HG03103 (cell line): ENCODE data around the gene NEIL3.

Source experiments
- ATAC-seq: cut with Tn5 transposase; IDR thresholded peaks from one replicate; pipeline ENCODE4 v1.9.1; 2021; ENCODE audit warnings: low read depth; ENCODE audit not compliant: unreplicated experiment

Gene NEIL3

DNA sequence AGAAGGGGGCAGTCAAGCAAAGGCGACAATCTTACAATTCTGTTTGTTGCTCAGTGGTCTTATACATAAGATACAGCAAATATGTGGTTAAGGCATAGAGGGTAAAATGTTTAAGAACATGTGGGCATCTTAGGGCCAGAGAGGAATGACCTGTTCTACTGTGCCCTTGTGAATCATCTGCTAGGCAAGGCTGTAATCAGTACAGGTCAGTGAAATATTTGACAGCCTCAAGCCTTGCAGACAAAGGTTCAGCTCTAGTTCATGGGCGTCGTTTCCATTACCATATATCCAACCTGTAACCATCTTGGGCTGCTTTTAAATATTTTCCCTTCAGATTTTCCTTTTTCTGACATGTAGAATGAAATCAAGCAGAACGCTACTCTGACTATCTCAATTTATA is 95.3 kb downstream of the NEIL3 start:
- no peak for ATAC-seq

GRCh38 chr4:177405508-177405907 is 95.8 kb downstream of the NEIL3 start:
- no peak for ATAC-seq

DNA sequence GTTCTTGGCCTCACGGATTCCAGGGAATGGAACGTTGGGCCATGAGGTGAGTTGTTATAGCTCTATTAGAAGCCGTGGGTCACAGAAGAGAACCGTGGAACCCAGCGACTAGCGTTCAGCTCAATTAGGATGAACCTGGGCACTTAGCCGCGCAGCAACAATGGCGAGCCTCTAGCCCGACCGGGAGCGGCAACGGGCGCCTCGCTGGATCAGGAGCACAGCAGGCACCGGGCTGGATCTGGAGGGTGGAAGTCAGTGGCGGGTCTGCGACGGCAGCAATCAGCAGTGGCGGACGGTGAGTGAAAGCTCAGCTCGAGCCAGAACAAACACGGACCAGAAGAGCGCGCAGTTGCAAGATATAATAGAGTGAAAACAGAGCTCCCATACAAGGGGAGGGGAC is 98.3 kb downstream of the NEIL3 start:
- no peak for ATAC-seq

DNA sequence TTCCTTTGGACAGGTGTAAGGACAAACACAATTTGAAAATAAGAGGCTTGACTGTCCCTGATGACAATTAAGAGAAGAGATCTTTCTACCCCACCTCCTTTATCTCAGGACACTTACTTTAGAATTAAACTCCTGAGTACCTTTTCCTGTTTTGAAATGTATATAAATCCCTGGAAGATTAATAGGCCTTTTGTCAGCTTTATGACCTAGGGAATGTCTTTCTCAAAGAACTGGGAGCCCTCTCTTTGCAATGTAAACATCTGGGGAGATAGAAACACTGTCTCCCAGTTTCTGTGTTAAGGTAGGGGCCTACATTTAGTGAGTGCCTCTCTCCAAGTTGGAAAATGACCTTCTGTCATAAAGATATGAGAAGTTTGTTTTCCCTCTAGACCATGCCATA is 100.9 kb downstream of the NEIL3 start:
- ATAC-seq = no peak

DNA sequence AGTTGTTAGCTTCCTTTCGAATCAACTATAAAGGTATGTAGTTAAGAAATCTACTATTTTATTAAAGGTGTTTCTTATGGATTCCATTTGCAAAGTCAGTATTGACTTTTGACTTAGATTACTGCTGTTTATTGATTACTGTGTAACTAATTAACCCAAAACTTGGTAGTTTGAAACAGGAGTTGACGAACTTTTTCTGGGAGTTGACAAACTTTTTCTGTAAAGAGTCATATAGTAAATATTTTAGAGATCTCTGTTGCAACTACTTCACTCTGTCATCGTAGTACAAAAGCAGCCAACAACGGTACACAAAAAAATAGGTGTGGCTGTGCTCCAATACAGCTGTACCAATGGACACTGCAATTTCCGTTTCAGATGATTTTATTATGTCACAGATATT is 102.3 kb downstream of the NEIL3 start:
- ATAC-seq = no peak
